IMR-90 (cell line): ENCODE data around the gene CXCR6. TPM values are rescaled to one million over a fixed set of nuclear protein-coding genes. Genes with fewer than 3 reads are reported as not detected.

Experiments
- ATAC-seq: fragments of 200-7000 bp; cut with Tn5 transposase; 2 replicates; pipeline ENCODE4 v1.9.1; 2020; ENCODE audit warnings: low read depth, mild to moderate bottlenecking, moderate library complexity
- BruUV-seq: library from RNA; stranded (reverse); fragments of 400-500 nt; replicated peaks from 2 replicates; lab custom pipeline; 2021; lab: Mats Ljungman, UMichigan
- CTCF ChIA-PET: fragments of 300-600 bp; formaldehyde crosslinking; extraction: SDS; loops from one replicate; lab custom pipeline; 2021; ENCODE audit warnings: antibody characterized with exemption; lab: Yijun Ruan, JAX
- POLR2A ChIA-PET: fragments of 300-600 bp; sonication (Branson Sonifier 250); formaldehyde crosslinking; loops from one replicate; lab custom pipeline; 2022; ENCODE audit warnings: antibody characterized with exemption; ENCODE audit not compliant: unreplicated experiment; lab: Charles Lee
- DNase-seq: peaks from one replicate; pipeline ENCODE4 v3.0.0; 2013
- H2AFZ ChIP-seq: replicated peaks from 2 replicates; pipeline ENCODE3; 2013; ENCODE audit warnings: low read length, mild to moderate bottlenecking; ENCODE audit not compliant: poor library complexity
- H2AK5ac ChIP-seq: 2 replicates; pipeline ENCODE4 v1.6.1; 2013; ENCODE audit warnings: low read depth, low read length, inconsistent platforms
- H2AK9ac ChIP-seq: replicated peaks from 2 replicates; pipeline ENCODE3; 2013; ENCODE audit warnings: mild to moderate bottlenecking, low read depth, low read length, moderate library complexity; ENCODE audit not compliant: poor library complexity
- H2BK120ac ChIP-seq: 2 replicates; pipeline ENCODE4 v1.6.1; 2013; ENCODE audit warnings: low read depth, low read length, inconsistent platforms
- H2BK15ac ChIP-seq: 3 replicates; pipeline ENCODE4 v1.6.1; 2013; ENCODE audit warnings: low read depth, low read length, inconsistent platforms
- H2BK20ac ChIP-seq: 2 replicates; pipeline ENCODE4 v1.6.1; 2013; ENCODE audit warnings: low read depth, mild to moderate bottlenecking, inconsistent platforms, low read length, moderate library complexity
- H2BK5ac ChIP-seq: 2 replicates; pipeline ENCODE4 v1.6.1; 2013; ENCODE audit warnings: mild to moderate bottlenecking, low read depth, low read length, inconsistent platforms; ENCODE audit not compliant: poor library complexity, severe bottlenecking
- H3K14ac ChIP-seq: replicated peaks from 2 replicates; pipeline ENCODE4 v1.6.1; 2013; ENCODE audit warnings: low read depth, low read length, inconsistent platforms
- H3K18ac ChIP-seq: 2 replicates; pipeline ENCODE4 v1.6.1; 2013; ENCODE audit warnings: low read depth, low read length, control low read depth
- H3K23ac ChIP-seq: 2 replicates; pipeline ENCODE4 v1.6.1; 2013; ENCODE audit warnings: low read depth, low read length, inconsistent platforms
- H3K27ac ChIP-seq: 2 replicates; pipeline ENCODE4 v1.5.1; 2013; ENCODE audit warnings: mild to moderate bottlenecking, control low read depth, low read length; ENCODE audit not compliant: insufficient read depth
- H3K27me3 ChIP-seq: 2 replicates; pipeline ENCODE4 v1.6.1; 2013; ENCODE audit warnings: low read length; ENCODE audit not compliant: control insufficient read depth, insufficient read depth
- H3K36me3 ChIP-seq: 2 replicates; pipeline ENCODE4 v1.6.1; 2013; ENCODE audit warnings: low read length, mixed read lengths; ENCODE audit not compliant: control insufficient read depth, insufficient read depth
- H3K4ac ChIP-seq: 2 replicates; pipeline ENCODE4 v1.6.1; 2013; ENCODE audit warnings: low read depth, low read length, inconsistent platforms
- H3K4me1 ChIP-seq: 2 replicates; pipeline ENCODE4 v1.6.1; 2013; ENCODE audit warnings: low read length, mixed read lengths; ENCODE audit not compliant: control insufficient read depth, insufficient read depth
- H3K4me2 ChIP-seq: 2 replicates; pipeline ENCODE4 v1.6.1; 2013; ENCODE audit warnings: low read depth, mild to moderate bottlenecking, control low read depth, low read length, moderate library complexity
- H3K4me3 ChIP-seq: 2 replicates; pipeline ENCODE4 v1.5.1; 2013; ENCODE audit warnings: low read depth, mild to moderate bottlenecking, control low read depth, low read length, moderate library complexity; ENCODE audit not compliant: insufficient read depth
- H3K56ac ChIP-seq: 2 replicates; pipeline ENCODE4 v1.6.1; 2013; ENCODE audit warnings: low read length, inconsistent platforms; ENCODE audit not compliant: insufficient read depth; ENCODE audit errors: extremely low read depth
- H3K79me1 ChIP-seq, 2 experiments: 2 replicates each; pipeline ENCODE4 v1.6.1; 2013; ENCODE audit warnings: low read length in 2 of 2, inconsistent platforms in 1 of 2, low read depth in 1 of 2
- H3K9ac ChIP-seq: 2 replicates; pipeline ENCODE4 v1.6.1; 2013; ENCODE audit warnings: low read depth, low read length, control low read depth
- H3K9me1 ChIP-seq: 2 replicates; pipeline ENCODE4 v1.6.1; 2013; ENCODE audit warnings: low read length, inconsistent platforms; ENCODE audit not compliant: insufficient read depth
- H3K9me3 ChIP-seq: 2 replicates; pipeline ENCODE4 v1.6.1; 2013; ENCODE audit warnings: low read length; ENCODE audit not compliant: control insufficient read depth, insufficient read depth
- H4K20me1 ChIP-seq: 2 replicates; pipeline ENCODE4 v1.6.1; 2013; ENCODE audit warnings: low read length, inconsistent platforms; ENCODE audit not compliant: insufficient read depth
- H4K5ac ChIP-seq: 2 replicates; pipeline ENCODE4 v1.6.1; 2013; ENCODE audit warnings: mild to moderate bottlenecking, low read depth, low read length, control low read depth
- H4K8ac ChIP-seq, 2 experiments: 2 replicates each; pipeline ENCODE4 v1.6.1; 2013; ENCODE audit warnings: low read depth in 2 of 2, low read length in 2 of 2, control low read depth in 1 of 2, inconsistent platforms in 1 of 2
- H4K91ac ChIP-seq: 2 replicates; pipeline ENCODE4 v1.6.1; 2013; ENCODE audit warnings: low read depth, low read length, inconsistent platforms; ENCODE audit not compliant: insufficient read depth
- BHLHE40 ChIP-seq: fragments of 150-350 bp; IDR thresholded peaks from 2 replicates; pipeline ENCODE4 v1.6.1; 2016; ENCODE audit warnings: mild to moderate bottlenecking, low read depth, low read length
- CEBPB ChIP-seq: IDR thresholded peaks from 2 replicates; pipeline ENCODE4 v1.6.1; 2012; ENCODE audit warnings: low read depth, low read length, improper control_type of control experiment
- CHD1 ChIP-seq: IDR thresholded peaks from 2 replicates; pipeline ENCODE4 v1.6.1; 2012; ENCODE audit warnings: low read depth, low read length, improper control_type of control experiment
- FOS ChIP-seq: fragments of 150-350 bp; IDR thresholded peaks from 2 replicates; pipeline ENCODE4 v1.6.1; 2016; ENCODE audit warnings: low read depth, low read length
- MAFK ChIP-seq: IDR thresholded peaks from 2 replicates; pipeline ENCODE4 v1.6.1; 2012; ENCODE audit warnings: low read depth, low read length, improper control_type of control experiment
- MAZ ChIP-seq: IDR thresholded peaks from 2 replicates; pipeline ENCODE4 v1.6.1; 2012; ENCODE audit warnings: low read depth, mild to moderate bottlenecking, low read length, improper control_type of control experiment, moderate library complexity, borderline replicate concordance
- MXI1 ChIP-seq: IDR thresholded peaks from 2 replicates; pipeline ENCODE4 v1.6.1; 2012; ENCODE audit warnings: low read depth, mild to moderate bottlenecking, low read length, moderate library complexity, borderline replicate concordance
- NFE2L2 ChIP-seq: fragments of 150-350 bp; IDR thresholded peaks from 2 replicates; pipeline ENCODE4 v1.6.1; 2016; ENCODE audit warnings: low read depth, mild to moderate bottlenecking, low read length
- POLR2A ChIP-seq: IDR thresholded peaks from 2 replicates; pipeline ENCODE4 v1.6.1; 2012; ENCODE audit warnings: mild to moderate bottlenecking, low read depth, low read length
- RAD21 ChIP-seq: IDR thresholded peaks from 2 replicates; pipeline ENCODE4 v1.6.1; 2012; ENCODE audit warnings: low read length, improper control_type of control experiment
- RCOR1 ChIP-seq: IDR thresholded peaks from 2 replicates; pipeline ENCODE4 v1.6.1; 2012; ENCODE audit warnings: mild to moderate bottlenecking, low read length, improper control_type of control experiment; ENCODE audit not compliant: insufficient replicate concordance
- RFX5 ChIP-seq: IDR thresholded peaks from 2 replicates; pipeline ENCODE4 v1.8.0; 2012; ENCODE audit warnings: low read depth, mild to moderate bottlenecking, low read length, moderate library complexity
- SMC3 ChIP-seq: fragments of 150-350 bp; IDR thresholded peaks from 2 replicates; pipeline ENCODE4 v1.6.1; 2016; ENCODE audit warnings: low read depth, mild to moderate bottlenecking, antibody characterized with exemption, low read length, moderate library complexity
- WGBS, 2 experiments: methylation state at CpG; one replicate each; pipeline versions ENCODE4 v1.1.5 to v1.1.7; 2013; ENCODE audit warnings: missing lambda C conversion rate in 2 of 2; ENCODE audit not compliant: insufficient read length in 1 of 2; ENCODE audit errors: extremely low coverage in 2 of 2; 5-methylcytosine and 5-hydroxymethylcytosine counted together
- dilution Hi-C: fragments of 300-500 bp; cut with HindIII; formaldehyde crosslinking; loops from one replicate; pipeline ENCODE4 v1.14.3; 2018; ENCODE audit warnings: low sequenced_read_pairs; ENCODE audit not compliant: unreplicated experiment
- in situ Hi-C: fragments of 300-500 bp; cut with MboI; formaldehyde crosslinking; loops from 3 replicates; pipeline ENCODE4 v1.14.3; 2019; ENCODE audit warnings: low sequenced_read_pairs, inconsistent platforms, mixed read lengths
- intact Hi-C: fragments of 100-400 bp; cut with micrococcal nuclease; formaldehyde crosslinking; loops from 2 replicates; pipeline ENCODE4 v1.10.0; 2022
- polyA plus RNA-seq, 3 experiments: library from polyadenylated mRNA; depleted of rRNA; stranded (reverse); fragments of >200 nt; gene quantifications; 2 replicates each; pipeline ENCODE4 v1.2.3, GENCODE V29; 2012; ENCODE audit warnings: low replicate concordance in 1 of 3
- total RNA-seq: library from RNA; depleted of rRNA; stranded (reverse); fragments of >200 nt; gene quantifications from 2 replicates; pipeline ENCODE4 v1.2.3, GENCODE V29; 2012
- TF ChIP-seq, protein P1 (sequence below): fragments of 150-350 bp; IDR thresholded peaks from 2 replicates; pipeline ENCODE4 v1.6.1; 2017; ENCODE audit warnings: mild to moderate bottlenecking, antibody characterized with exemption, low read length, low read depth
- TF ChIP-seq, protein P2 (sequence below): fragments of 150-350 bp; IDR thresholded peaks from 2 replicates; pipeline ENCODE4 v1.6.1; 2016; ENCODE audit warnings: low read depth, mild to moderate bottlenecking, low read length, moderate library complexity, borderline replicate concordance
- TF ChIP-seq, protein P3 (sequence below): conservative IDR thresholded peaks from 2 replicates; pipeline ENCODE4 v1.5.1; 2012; ENCODE audit warnings: mild to moderate bottlenecking, low read depth, low read length, improper control_type of control experiment

CXCR6 gene
- total and polyA plus RNA-seq, 2 of the 4 experiments (the other 2 are of a cell fraction) = not detected

DNA sequence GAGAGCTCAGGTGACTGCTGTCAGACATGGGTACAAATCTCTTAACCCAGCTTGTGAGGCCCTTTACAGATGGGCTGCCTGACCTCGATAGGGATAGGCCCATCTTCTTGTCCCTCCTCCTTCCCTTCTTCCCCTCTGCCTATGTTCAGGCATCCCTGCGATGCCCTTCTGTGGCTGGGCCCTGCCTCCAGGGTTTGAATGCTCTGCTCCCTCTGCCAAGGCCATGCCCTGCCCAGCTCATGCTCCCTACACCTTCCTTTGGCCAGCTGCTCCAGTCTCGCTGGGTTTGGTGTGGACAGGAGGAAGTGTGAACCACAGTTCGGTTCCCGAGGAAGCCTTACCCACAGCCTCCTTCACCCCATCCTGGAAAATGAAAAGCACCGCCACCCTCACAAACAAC lies 48.1 kb downstream of the CXCR6 start:
- H2BK20ac ChIP-seq = peak overlapping the region; percentile 15; the same call in 1 of the 2 replicates
- H2AK5ac ChIP-seq = peak overlapping the region; percentile 48; the same call in 1 of the 2 replicates
- no peak overlapping the region; the same call in 2 of the 3 replicates for H2BK15ac ChIP-seq
- H4K8ac ChIP-seq = 0 out of 4 replicates have a peak overlapping the region, but pooled peaks of 1 of the 2 experiments have one; percentile 4
- in situ Hi-C loops (no loop called here), dilution Hi-C loops (no loop called here), intact Hi-C loops (no loop called here)
- H3K9me3 ChIP-seq = no peaks in the 10 kb centered on the region
- no peak overlapping the region; the same call in 1 of the 2 replicates for H3K23ac ChIP-seq
- peaks cover 53% of the 10 kb centered on the region for H3K9me1 ChIP-seq
- H2BK5ac ChIP-seq = peak overlapping the region; percentile 3
- no TSS peak for BruUV-seq
- peak overlapping the region; percentile 47; the same call in 1 of the 2 replicates for H4K91ac ChIP-seq
- no peak overlapping the region for H3K9ac ChIP-seq
- peaks cover 24 to 84% of the 10 kb centered on the region in 2 experiments for H3K79me1 ChIP-seq
- H3K4me2 ChIP-seq = no peak overlapping the region
- no peak for TF ChIP-seq RAD21
- no peak for TF ChIP-seq MAZ
- TF ChIP-seq MXI1 = no peak
- TF ChIP-seq, protein P1, sequence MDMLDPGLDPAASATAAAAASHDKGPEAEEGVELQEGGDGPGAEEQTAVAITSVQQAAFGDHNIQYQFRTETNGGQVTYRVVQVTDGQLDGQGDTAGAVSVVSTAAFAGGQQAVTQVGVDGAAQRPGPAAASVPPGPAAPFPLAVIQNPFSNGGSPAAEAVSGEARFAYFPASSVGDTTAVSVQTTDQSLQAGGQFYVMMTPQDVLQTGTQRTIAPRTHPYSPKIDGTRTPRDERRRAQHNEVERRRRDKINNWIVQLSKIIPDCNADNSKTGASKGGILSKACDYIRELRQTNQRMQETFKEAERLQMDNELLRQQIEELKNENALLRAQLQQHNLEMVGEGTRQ = no peak
- no peak for TF ChIP-seq MAFK
- TF ChIP-seq CHD1 = no peak
- TF ChIP-seq, protein P2, sequence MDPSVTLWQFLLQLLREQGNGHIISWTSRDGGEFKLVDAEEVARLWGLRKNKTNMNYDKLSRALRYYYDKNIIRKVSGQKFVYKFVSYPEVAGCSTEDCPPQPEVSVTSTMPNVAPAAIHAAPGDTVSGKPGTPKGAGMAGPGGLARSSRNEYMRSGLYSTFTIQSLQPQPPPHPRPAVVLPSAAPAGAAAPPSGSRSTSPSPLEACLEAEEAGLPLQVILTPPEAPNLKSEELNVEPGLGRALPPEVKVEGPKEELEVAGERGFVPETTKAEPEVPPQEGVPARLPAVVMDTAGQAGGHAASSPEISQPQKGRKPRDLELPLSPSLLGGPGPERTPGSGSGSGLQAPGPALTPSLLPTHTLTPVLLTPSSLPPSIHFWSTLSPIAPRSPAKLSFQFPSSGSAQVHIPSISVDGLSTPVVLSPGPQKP = no peak
- no peak for TF ChIP-seq CEBPB
- TF ChIP-seq NFE2L2 = no peak
- TF ChIP-seq, protein P3, sequence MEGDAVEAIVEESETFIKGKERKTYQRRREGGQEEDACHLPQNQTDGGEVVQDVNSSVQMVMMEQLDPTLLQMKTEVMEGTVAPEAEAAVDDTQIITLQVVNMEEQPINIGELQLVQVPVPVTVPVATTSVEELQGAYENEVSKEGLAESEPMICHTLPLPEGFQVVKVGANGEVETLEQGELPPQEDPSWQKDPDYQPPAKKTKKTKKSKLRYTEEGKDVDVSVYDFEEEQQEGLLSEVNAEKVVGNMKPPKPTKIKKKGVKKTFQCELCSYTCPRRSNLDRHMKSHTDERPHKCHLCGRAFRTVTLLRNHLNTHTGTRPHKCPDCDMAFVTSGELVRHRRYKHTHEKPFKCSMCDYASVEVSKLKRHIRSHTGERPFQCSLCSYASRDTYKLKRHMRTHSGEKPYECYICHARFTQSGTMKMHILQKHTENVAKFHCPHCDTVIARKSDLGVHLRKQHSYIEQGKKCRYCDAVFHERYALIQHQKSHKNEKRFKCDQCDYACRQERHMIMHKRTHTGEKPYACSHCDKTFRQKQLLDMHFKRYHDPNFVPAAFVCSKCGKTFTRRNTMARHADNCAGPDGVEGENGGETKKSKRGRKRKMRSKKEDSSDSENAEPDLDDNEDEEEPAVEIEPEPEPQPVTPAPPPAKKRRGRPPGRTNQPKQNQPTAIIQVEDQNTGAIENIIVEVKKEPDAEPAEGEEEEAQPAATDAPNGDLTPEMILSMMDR = no peak
- no peak for TF ChIP-seq BHLHE40
- no peak for TF ChIP-seq POLR2A
- no peak for TF ChIP-seq RCOR1
- no peak for TF ChIP-seq FOS
- TF ChIP-seq RFX5 = no peak
- no peak for TF ChIP-seq SMC3
- no peak overlapping the region for H3K4me3 ChIP-seq
- no peak for ATAC-seq
- H3K27ac ChIP-seq = no peak overlapping the region
- no peak overlapping the region for H2AK9ac ChIP-seq
- no peak overlapping the region for H3K14ac ChIP-seq
- H4K20me1 ChIP-seq = no peaks in the 10 kb centered on the region
- H3K56ac ChIP-seq = no peak overlapping the region
- ChIA-PET CTCF (no interaction called here), POLR2A (no interaction called here)
- no peak overlapping the region for H3K18ac ChIP-seq
- H3K4me1 ChIP-seq = peaks cover 37% of the 10 kb centered on the region
- no peak overlapping the region for H4K5ac ChIP-seq
- no peaks in the 10 kb centered on the region for H3K36me3 ChIP-seq
- DNase-seq = no peak
- H3K27me3 ChIP-seq = no peaks in the 10 kb centered on the region
- H3K4ac ChIP-seq = peak overlapping the region; percentile 55
- WGBS, 2 experiments = 100% methylated on average over 1 of the region's 6 CpGs; no CpG with 5 or more reads in 1 of the 2 experiments
- H2BK120ac ChIP-seq = peak overlapping the region; percentile 29; the same call in 1 of the 2 replicates
- H2AFZ ChIP-seq = no peak overlapping the region
